HG03342 (cell line): ENCODE data around the gene RGL1.
"Not testable (repeated sequence)": the region's sequence is repeated elsewhere in the genome, so short reads cannot be mapped to it uniquely, and the experiment has no call there.

ENCODE experiments used
- ATAC-seq: cut with Tn5 transposase; IDR thresholded peaks from one replicate; pipeline ENCODE4 v1.9.1; 2021; ENCODE audit warnings: mild to moderate bottlenecking, moderate library complexity; ENCODE audit not compliant: unreplicated experiment

The RGL1 gene

DNA sequence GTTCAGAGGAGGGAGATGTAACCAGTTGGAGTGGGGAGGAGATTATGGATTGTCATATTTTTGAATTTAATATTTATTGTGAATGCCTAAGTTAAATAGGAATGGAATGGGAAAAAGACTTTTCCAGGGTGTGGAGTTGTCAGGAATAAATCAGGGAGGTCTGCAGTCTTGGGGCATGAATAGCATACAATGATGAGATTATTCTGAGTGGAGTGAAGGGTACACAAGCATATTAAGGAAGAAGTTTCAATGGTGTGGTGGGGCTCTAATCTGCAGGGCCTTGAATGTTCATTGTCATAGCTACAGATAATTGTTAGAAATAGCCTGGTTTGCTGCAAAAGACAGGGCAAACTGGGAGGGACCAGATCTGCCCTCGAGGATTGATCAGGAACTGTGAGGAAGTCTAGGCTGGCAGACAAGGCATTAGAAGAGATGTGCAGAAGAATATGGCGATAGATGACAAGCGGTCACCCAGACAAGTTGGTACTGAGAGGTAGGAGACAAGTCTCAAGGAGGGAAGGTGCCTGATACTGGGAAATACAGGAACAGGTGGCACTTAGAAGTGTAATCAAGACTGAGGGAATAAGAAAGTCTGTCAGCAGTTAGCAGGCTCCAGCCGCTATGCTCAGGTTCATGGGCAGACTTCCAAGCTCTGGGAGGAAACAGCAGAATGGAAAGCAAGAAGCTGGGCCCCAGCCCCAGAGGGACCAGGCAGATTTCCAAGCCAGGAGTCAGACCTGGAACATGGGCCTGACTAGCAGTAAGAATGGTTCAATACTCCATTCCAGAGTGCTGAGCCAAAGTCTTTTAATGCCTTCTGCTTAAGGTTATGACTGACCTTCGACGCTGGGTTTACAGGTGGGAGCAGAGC is 20.9 kb upstream of the RGL1 start:
- no peak for ATAC-seq

DNA sequence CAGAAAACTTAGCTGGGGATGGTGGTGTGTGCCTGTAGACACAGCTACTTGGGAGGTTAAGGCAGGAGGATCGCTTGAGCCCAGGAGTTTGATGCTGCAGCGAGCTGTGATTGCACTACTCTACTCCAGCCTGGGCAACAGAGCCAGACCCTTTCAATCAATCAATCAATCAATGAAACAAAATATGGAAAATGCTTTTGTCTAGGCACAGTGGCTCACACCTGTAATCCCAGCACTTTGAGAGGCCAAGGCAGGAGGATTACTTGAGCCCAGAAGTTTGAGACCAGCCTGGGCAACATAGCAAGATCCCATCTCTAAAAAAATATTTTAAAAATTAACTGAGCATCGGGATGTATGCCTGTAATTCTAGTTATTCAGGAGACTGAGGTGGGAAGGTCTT is 19.0 kb upstream of the RGL1 start:
- ATAC-seq, result not testable (repeated sequence)

DNA sequence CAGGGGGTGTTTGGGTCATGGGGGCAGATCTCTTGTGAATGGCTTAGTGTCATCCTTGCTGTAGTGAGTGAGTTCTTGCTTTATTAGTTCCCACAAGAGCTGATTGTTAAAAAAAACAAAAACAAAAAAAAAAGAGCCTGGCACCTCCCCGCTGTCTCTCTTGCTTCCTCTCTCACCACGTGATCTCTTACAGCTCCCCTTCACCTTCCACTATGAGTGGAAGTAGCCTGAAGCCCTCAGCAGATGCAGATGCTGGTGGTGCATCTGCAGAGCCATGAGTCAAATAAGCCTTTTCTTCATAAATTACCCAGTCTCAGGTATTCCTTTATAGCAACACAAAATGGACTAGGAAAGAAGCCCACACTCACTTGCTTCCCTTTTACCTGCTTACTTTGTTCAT is 17.2 kb upstream of the RGL1 start:
- no peak for ATAC-seq

DNA sequence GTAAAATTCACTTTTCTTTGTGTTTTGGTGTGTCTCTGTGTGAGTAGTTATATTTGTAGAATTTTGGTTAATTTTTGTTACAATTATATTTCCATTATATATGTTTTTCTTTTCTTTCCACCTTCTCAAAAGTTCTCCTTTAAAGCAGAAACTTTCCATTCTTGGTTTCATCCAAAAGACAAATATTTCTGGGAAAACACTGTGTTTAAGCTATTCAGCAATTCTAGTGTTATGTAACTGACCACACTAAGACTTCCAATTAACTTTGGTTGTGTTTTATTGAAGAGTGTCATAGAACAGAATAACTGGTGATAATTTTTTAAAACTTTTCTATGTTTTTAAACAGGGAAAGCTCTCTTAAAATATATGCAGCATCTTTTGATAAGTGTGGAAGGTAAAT is 13.6 kb upstream of the RGL1 start:
- no peak for ATAC-seq

DNA sequence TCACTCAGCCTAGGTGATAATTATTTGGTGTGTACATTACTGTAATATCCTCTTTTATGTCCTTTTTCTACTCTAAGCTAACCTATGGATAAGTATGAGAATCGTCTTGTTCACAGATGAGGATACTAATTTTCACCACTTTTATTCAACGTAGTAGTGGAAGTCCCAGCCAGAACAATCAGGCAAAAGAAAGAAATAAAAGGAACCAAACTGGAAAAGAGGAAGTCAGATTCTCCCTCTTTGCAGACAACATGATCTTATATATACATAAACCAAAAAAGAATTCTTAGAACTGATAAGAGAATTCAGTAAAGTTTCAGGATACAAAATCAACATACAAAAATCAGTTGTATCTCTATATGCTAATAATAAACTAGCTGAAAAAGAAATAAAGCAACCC is 12.6 kb upstream of the RGL1 start:
- ATAC-seq, result no peak

DNA sequence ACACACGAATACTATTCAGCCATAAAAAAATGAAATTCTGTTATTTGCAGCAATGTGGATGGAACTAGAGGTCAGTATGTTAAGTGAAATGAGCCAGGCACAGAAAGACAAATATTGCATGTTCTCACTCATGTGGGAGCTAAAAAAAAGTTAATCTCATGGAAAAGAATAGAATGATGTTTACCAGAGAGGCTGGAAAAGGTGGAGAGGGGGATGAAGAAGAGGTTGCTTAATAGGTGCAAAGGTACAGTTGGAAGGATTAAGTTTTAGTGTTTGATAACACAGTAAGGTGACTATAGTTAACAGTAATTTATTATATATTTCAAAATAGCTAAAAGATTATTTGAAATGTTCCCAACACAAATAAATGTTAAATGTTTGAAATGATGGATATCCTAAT is 10.8 kb upstream of the RGL1 start:
- ATAC-seq, result no peak

DNA sequence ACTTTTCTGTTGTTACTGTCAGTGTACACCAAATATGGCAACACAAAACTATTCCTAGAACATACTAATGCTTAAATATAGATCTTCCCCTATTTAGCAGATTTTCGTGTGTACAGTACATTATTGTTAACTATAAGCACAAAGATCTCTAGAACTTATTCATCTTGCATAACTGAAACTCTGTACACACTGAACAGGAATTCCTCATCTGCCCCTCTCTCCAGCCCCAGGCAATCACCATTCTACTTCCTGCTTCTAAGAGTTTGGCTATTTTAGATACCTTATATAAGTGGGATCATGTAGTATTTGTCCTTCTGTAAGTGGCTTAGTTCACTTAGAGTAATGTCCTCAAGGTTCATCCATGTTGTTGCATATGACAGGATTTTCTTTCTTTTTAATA is 4.5 kb upstream of the RGL1 start:
- no peak for ATAC-seq

- ATAC-seq, result no peak
Observed at GRCh38 chr1:183801649-183802048, 3.3 kb upstream of the RGL1 start.

GRCh38 chr1:183804387-183804786 is 533 bp upstream of the RGL1 start:
- no peak for ATAC-seq

DNA sequence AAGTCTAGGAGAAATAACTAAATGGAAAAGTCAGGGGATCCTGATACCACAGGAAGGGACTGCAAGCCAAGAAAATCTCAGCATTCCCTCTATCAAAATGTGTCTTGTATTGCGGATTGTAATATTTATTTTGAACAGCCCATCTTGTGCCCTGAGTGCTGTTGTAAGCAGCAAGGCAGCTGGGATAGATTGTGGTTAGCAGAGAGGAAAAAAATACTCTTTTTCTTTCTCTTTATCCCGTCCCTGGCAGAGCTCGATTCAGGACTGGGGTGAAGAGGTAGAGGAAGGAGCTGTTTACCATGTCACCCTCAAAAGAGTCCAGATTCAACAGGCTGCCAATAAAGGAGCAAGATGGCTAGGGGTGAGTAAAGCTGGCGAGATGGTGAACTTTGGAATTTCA is 1.2 kb downstream of the RGL1 start:
- ATAC-seq, result no peak

DNA sequence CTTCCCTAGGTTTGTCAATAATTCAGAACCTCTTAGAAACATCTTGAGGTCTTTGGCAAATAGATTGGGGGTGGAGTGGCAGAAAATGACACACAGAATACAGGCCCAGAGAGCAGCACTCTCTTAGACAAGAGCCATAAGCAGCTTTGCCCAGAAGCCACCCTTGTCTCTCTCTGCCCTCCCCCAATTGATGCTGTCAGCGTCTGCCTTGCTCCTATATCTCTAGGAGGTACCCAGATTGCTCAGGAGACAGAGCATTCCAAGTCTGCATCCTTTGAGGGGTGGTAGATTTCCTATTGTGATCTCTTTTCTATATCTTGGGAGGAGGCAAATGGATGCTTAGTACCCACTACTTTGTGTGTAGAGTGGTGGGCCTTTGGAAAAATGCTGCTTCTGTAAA is 1.8 kb downstream of the RGL1 start:
- ATAC-seq, result no peak

- peak; percentile 45 for ATAC-seq
Observed at GRCh38 chr1:183807549-183808168, 2.7 kb downstream of the RGL1 start.

DNA sequence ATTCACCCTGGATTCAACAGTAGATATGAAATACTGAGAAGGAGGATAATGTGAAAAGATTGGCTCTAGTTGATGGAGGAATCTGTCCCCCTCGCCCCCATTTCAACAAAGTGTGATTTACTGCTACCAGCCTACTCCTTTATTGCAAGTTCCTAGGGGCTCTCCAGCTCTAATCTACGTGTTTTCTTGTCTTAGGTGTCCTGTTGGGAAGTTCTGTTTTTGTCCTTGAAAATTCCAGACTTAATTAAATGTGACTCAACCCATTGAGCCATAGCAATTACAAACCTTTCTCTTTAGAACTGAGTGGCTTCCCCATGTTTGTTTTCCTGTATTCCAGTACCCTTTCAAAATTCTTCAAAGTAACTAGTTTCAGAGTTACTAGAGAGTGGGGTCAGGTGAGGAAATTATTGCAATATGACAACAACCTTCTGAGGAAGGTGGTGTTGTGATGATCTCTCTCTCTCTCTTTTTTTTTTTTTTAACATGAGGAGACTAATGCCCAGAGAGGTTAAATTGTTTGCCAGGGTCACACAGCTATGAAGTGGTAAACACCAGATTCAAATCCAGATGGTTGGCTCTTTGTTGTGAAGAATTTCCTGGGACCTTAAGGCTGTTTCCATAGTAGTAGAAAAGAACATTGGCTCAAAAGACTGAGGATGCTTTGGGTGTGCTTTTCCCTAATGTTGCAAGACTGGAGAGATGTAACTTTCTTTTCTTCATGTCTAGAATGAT is 3.5 kb downstream of the RGL1 start:
- ATAC-seq, result no peak

DNA sequence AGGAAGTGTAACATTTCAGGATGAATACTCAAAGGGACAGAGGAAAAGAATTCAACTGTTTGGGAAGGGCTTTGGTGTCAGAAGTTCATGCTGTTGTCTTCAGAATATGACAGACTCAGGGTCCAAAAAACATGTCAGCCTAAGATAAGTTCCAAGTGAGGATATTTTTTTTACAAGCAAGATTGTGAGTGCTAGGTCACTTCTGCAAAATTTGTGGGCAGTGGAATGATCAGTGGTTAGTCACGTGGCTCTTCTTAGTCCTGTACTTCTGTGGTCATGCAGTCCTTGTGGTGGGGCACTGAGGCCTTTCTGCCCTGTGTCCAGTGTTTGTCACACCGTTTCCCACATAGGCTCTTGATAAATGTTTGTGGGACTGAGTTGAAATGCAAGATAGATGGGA is 5.2 kb downstream of the RGL1 start:
- ATAC-seq, result no peak

DNA sequence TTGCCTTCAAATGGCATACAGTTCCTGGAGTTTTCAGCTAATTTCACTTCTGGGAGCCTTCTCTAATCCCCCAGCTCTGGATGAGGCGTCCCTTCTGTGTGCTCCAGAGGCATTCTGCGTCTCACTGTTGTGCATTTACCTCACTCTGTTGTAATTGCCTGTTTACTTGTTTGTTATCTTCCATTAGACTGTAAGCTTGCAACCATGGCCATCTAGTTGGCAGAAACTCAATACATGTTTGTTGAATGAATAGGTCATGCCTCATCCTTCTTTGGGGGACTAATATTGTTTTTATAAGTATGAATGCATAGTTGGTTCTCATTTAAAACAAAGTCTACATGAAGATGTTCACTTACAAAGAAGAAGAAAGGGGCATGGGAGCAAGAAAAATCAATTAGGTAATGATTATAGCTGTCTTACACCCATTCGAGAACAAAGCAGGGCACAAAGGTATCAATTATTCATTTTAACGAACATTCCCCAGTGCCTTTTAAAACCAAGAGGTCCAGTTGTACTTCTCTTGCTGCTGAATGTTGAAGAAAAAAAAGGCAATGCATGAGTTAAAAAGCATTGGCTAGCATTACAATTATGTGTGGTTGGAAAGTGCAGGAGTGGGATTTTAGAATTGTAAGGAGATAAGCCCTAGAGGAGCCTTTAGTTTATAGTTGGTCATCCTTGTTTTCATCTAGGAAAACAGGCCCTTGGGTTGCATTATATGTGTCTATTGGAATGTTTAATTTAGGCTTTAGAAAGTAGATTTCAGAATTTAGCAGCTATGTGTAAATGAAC is 6.0 kb downstream of the RGL1 start:
- ATAC-seq, result no peak

DNA sequence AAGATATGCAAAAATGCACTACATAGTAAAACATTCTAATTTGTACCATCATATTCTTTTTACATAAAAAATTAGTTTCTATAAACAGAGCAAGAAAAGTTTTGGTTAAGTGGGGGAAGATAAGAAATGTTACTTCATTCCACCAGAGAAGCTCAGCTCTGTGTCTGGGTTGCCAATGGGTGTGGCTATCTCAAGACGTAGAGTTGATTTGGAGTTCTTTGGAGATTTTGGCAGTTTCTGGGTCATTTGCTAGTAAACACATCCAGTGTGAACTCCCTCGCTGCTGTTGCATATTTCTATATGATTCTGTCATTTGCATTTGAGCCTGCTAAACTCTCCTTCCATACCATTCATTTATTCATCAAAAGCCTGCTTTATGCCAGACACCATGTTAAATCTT is 7.2 kb downstream of the RGL1 start:
- ATAC-seq, result no peak

DNA sequence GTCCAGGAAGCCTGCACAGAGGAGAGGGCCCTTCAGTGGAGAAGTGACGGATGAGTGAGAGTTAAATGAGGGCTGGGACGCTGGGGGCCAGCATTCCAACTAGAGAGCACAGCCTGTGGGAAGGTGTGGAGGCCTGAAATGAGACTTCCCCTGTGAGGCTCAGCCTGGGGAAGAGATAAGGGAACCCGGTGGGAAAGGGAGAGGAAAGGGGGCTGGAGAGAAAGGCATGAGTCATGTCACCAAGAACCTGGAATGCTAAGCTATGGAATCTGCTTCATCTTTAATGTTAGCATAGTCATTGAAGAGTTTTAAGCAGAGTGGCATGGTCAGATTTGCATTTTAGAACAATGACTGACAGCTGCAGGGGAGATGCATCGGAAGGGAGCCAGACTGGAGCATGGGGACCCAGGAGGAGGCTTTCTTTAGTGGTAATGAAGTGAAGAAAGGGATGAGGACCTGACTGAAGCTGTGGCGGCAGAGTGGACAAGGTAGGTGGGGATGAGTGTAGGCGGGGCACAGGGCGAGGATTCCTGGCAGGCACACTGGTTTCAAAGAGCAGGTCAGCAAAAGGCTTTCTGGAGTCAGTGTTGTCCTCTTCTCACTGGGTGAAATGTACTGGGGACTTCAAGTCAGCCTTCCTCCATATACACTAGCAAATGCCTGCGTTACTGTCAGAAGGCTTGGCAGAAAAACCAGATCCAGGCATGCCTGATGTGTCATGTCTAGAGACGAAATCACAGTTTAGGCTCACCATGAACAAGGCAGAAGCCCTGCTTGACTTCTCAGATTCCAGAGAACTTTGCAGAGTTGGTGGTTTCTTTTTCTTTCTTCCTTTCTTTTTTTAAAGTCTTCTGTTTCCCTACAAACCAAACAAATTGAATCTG is 8.0 kb downstream of the RGL1 start:
- ATAC-seq, result no peak

- ATAC-seq, result no peak
Observed at GRCh38 chr1:183814121-183814681, 9.3 kb downstream of the RGL1 start.

DNA sequence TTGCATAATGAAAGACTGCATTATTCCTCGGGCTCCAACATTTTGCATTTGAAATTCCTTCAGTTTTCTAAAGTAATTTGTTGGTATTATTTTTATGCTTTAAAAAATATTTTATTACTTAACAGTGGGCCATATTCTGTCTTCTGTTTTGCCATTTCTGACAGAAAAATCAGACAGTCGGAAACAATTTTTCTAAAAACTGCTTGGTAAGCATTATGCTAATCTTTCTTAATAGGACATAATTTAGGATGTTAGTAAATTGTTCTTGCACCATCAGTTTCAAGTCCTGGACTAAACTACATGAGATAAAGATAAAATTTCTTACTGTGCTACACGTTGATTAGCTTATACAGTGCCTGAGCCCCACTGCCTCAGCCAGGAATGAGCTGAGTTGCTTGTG is 11.2 kb downstream of the RGL1 start:
- no peak for ATAC-seq
